HEK293 (cell line): ENCODE results near the gene GPR17.

Source experiments
- CTCF ChIA-PET: fragments of 350-600 bp; formaldehyde crosslinking; extraction: SDS; loops from one replicate; lab custom pipeline; 2021; ENCODE audit warnings: antibody characterized with exemption; lab: Yijun Ruan, JAX
- POLR2A ChIA-PET: fragments of 300-600 bp; formaldehyde crosslinking; extraction: SDS; loops from one replicate; lab custom pipeline; 2020; ENCODE audit warnings: antibody characterized with exemption, inconsistent platforms; lab: Yijun Ruan, JAX
- H3K27ac ChIP-seq: fragments of 200-500 bp; sonication (Bioruptor generic); 2 replicates; pipeline ENCODE4 v1.5.1; 2014; ENCODE audit warnings: low read depth, low read length, control low read depth, inconsistent platforms; ENCODE audit errors: extremely low read depth
- H3K36me3 ChIP-seq, 2 experiments: fragments of 200-500 bp in 1 of 2; sonication (Bioruptor generic) in 1 of 2; 1 replicate in 1 of 2; 2 replicates in 1 of 2; pipeline ENCODE4 v1.5.1; 2014 to 2017; ENCODE audit warnings: inconsistent platforms in 2 of 2, low read length in 2 of 2; ENCODE audit not compliant: control insufficient read depth in 2 of 2, insufficient read depth in 1 of 2
- H3K4me1 ChIP-seq: fragments of 200-500 bp; sonication (Bioruptor generic); 2 replicates; pipeline ENCODE4 v1.5.1; 2014; ENCODE audit warnings: mild to moderate bottlenecking, low read length, inconsistent platforms; ENCODE audit not compliant: control insufficient read depth, insufficient read depth
- H3K4me3 ChIP-seq: 2 replicates; pipeline ENCODE4 v1.5.1; 2011; ENCODE audit warnings: low read depth, mild to moderate bottlenecking, control low read depth, low read length, moderate library complexity
- H3K9me3 ChIP-seq: fragments of 200-500 bp; sonication (Bioruptor generic); 2 replicates; pipeline ENCODE4 v1.5.1; 2014; ENCODE audit warnings: low read depth, low read length, inconsistent platforms; ENCODE audit not compliant: control insufficient read depth, insufficient read depth
- EGR2 ChIP-seq: fragments of 450-650 bp; formaldehyde crosslinking; IDR thresholded peaks from 2 replicates; pipeline ENCODE4 v1.5.1; 2016; ENCODE audit warnings: low read depth, missing biosample characterization, missing genetic modification characterization
- TCF7L2 ChIP-seq: IDR thresholded peaks from 2 replicates; pipeline ENCODE4 v1.6.1; 2011; ENCODE audit warnings: low read depth, mild to moderate bottlenecking, inconsistent platforms, low read length, moderate library complexity, borderline replicate concordance
- ZBTB7A ChIP-seq: fragments of 450-650 bp; formaldehyde crosslinking; IDR thresholded peaks from 2 replicates; pipeline ENCODE4 v1.5.1; 2016; ENCODE audit warnings: low read depth, missing biosample characterization, missing genetic modification characterization
- ZFP3 ChIP-seq: fragments of 450-650 bp; formaldehyde crosslinking; IDR thresholded peaks from 2 replicates; pipeline ENCODE4 v1.5.1; 2016; ENCODE audit warnings: low read depth, missing biosample characterization, missing genetic modification characterization
- ZNF184 ChIP-seq: fragments of 450-650 bp; IDR thresholded peaks from 2 replicates; pipeline ENCODE4 v1.5.1; 2018; ENCODE audit warnings: missing biosample characterization, mild to moderate bottlenecking, missing genetic modification characterization
- ZNF202 ChIP-seq: fragments of 450-650 bp; formaldehyde crosslinking; IDR thresholded peaks from 2 replicates; pipeline ENCODE4 v1.5.1; 2016; ENCODE audit warnings: missing biosample characterization, missing genetic modification characterization, borderline replicate concordance
- ZNF394 ChIP-seq: fragments of 450-650 bp; formaldehyde crosslinking; IDR thresholded peaks from 2 replicates; pipeline ENCODE4 v1.5.1; 2016; ENCODE audit warnings: missing biosample characterization, missing genetic modification characterization, mild to moderate bottlenecking, moderate library complexity, borderline replicate concordance
- ZNF514 ChIP-seq: fragments of 450-650 bp; formaldehyde crosslinking; IDR thresholded peaks from 2 replicates; pipeline ENCODE4 v1.5.1; 2016; ENCODE audit warnings: missing biosample characterization, missing genetic modification characterization
- ZNF521 ChIP-seq: fragments of 450-650 bp; formaldehyde crosslinking; IDR thresholded peaks from 2 replicates; pipeline ENCODE4 v1.5.1; 2017; ENCODE audit warnings: missing biosample characterization, mild to moderate bottlenecking, missing genetic modification characterization
- ZNF549 ChIP-seq: fragments of 450-650 bp; IDR thresholded peaks from 2 replicates; pipeline ENCODE4 v1.5.1; 2018; ENCODE audit warnings: missing biosample characterization, missing genetic modification characterization, mild to moderate bottlenecking, inconsistent platforms, moderate library complexity
- ZNF558 ChIP-seq: fragments of 450-650 bp; formaldehyde crosslinking; IDR thresholded peaks from 2 replicates; pipeline ENCODE4 v1.5.1; 2016; ENCODE audit warnings: missing biosample characterization, missing genetic modification characterization
- ZNF785 ChIP-seq: fragments of 450-650 bp; formaldehyde crosslinking; IDR thresholded peaks from 2 replicates; pipeline ENCODE4 v1.5.1; 2016; ENCODE audit warnings: missing biosample characterization, missing genetic modification characterization
- TF ChIP-seq, protein P1 (sequence below): fragments of 450-650 bp; formaldehyde crosslinking; IDR thresholded peaks from 2 replicates; pipeline ENCODE4 v1.5.1; 2016; ENCODE audit warnings: missing biosample characterization, missing genetic modification characterization
- TF ChIP-seq, protein P2 (sequence below): fragments of 450-650 bp; formaldehyde crosslinking; IDR thresholded peaks from 2 replicates; pipeline ENCODE4 v1.5.1; 2016; ENCODE audit warnings: missing biosample characterization, missing genetic modification characterization
- TF ChIP-seq, protein P3 (sequence below): fragments of 450-650 bp; formaldehyde crosslinking; IDR thresholded peaks from 2 replicates; pipeline ENCODE4 v1.5.1; 2017; ENCODE audit warnings: missing biosample characterization, mild to moderate bottlenecking, missing genetic modification characterization, moderate library complexity
- TF ChIP-seq, protein P4 (sequence below): fragments of 450-650 bp; formaldehyde crosslinking; IDR thresholded peaks from 2 replicates; pipeline ENCODE4 v1.5.1; 2016; ENCODE audit warnings: missing biosample characterization, missing genetic modification characterization
- TF ChIP-seq, protein P5 (sequence below): fragments of 450-650 bp; formaldehyde crosslinking; IDR thresholded peaks from 2 replicates; pipeline ENCODE4 v1.5.1; 2016; ENCODE audit warnings: missing biosample characterization, missing genetic modification characterization, borderline replicate concordance
- TF ChIP-seq, protein P6 (sequence below): fragments of 450-650 bp; formaldehyde crosslinking; IDR thresholded peaks from 2 replicates; pipeline ENCODE4 v1.5.1; 2016; ENCODE audit warnings: missing biosample characterization, missing genetic modification characterization
- TF ChIP-seq, protein P7 (sequence below): fragments of 450-650 bp; formaldehyde crosslinking; IDR thresholded peaks from 2 replicates; pipeline ENCODE4 v1.5.1; 2016; ENCODE audit warnings: missing biosample characterization, missing genetic modification characterization

GPR17 gene

DNA sequence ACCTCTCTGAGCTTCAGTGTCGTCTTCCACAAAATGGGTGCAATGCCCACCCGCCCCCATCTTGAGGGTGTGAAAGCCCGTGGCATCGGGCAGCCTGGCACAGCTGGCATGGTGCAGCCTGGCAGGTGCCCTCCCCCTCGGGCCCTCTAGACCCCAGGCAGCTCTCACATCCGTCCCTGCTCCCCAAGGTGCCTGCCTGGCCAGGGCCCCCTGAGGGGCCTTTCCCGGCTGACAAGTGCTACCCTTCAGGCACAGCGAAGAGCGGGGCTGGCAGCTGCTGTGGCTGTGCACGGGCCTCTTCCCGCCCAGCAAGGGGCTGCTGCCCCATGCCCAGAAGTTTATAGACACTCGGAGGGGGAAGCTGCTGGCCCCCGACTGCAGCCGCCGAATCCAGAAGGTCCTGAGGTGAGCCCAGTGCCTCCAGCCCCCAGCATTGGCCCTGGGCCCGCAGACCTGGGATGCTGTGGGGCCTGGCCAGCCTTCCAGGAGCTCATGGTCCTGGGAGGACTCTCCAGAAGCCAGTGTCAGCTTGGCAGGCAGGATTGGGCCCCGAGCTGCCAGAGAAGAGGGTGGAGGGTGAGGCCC is 13.9 kb upstream of the GPR17 start:
- Histone ChIP-seq H3K4me1 (no peaks in the 10 kb centered on the region), H3K9me3 (no peaks in the 10 kb centered on the region), H3K36me3 (no peaks in the 10 kb centered on the region), H3K27ac (no peak overlapping the region), H3K4me3 (no peak overlapping the region)
- ChIA-PET CTCF (interaction anchor here (0.6 to 1.2 kb wide), 3 partner anchors 15 to 229 kb away, joined by 3 to 5 read pairs (median 3); no protein-coding TSS in a partner anchor), POLR2A (no interaction called here)
- TF ChIP-seq, protein P1, sequence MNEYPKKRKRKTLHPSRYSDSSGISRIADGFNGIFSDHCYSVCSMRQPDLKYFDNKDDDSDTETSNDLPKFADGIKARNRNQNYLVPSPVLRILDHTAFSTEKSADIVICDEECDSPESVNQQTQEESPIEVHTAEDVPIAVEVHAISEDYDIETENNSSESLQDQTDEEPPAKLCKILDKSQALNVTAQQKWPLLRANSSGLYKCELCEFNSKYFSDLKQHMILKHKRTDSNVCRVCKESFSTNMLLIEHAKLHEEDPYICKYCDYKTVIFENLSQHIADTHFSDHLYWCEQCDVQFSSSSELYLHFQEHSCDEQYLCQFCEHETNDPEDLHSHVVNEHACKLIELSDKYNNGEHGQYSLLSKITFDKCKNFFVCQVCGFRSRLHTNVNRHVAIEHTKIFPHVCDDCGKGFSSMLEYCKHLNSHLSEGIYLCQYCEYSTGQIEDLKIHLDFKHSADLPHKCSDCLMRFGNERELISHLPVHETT (tag by site-specific recombination): no peak
- TF ChIP-seq, protein P2, sequence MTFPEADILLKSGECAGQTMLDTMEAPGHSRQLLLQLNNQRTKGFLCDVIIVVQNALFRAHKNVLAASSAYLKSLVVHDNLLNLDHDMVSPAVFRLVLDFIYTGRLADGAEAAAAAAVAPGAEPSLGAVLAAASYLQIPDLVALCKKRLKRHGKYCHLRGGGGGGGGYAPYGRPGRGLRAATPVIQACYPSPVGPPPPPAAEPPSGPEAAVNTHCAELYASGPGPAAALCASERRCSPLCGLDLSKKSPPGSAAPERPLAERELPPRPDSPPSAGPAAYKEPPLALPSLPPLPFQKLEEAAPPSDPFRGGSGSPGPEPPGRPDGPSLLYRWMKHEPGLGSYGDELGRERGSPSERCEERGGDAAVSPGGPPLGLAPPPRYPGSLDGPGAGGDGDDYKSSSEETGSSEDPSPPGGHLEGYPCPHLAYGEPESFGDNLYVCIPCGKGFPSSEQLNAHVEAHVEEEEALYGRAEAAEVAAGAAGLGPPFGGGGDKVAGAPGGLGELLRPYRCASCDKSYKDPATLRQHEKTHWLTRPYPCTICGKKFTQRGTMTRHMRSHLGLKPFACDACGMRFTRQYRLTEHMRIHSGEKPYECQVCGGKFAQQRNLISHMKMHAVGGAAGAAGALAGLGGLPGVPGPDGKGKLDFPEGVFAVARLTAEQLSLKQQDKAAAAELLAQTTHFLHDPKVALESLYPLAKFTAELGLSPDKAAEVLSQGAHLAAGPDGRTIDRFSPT (tag by site-specific recombination): peak; percentile 52

DNA sequence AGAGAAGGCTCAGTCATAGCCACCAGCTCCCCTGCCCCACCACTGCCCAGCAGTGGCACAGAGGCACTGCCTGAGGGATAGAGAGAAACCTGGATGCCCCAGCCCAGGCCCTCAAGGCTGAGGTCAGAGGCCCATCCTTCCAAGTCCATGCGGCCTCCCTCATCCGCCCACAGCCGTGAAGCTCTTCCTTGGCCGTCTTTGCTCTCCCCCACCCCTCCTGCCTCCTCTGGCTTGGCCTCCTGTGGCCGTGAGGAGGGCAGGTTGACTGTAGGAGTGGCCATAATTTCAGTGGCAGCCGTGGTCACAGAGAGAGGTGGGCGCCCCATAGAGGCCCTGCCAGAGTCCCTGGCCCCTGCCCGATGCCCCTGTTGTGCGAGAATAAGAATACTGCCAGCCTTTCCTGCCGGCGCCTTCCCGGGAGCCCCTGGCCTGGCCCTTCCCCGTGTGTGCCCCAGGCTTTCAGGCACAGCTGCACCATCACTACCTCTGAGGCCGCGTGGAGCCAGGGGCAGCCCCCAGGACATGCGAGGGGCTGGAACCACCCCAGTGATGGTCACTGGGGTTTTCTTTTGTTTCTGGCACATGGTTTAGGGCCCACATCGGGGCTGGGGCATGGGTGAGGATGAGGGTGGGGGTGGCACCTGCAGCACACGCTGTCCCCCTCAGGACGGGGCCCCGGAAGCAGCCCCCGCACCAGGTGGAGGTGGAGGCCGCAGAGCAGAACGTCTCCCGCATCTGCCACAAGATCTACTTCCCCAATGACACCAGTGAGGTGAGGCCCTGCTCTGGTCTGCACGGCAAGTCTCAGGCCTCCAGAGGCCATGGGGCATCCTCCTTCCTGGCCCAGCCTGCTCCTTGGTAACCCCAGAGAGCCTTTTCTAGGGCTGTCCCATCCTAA is 13.1 kb upstream of the GPR17 start:
- ChIA-PET POLR2A (no interaction called here), CTCF (interaction anchor here (0.6 to 1.2 kb wide), 2 partner anchors 15 to 41 kb away, joined by 3 to 5 read pairs; no protein-coding TSS in a partner anchor)
- no peak overlapping the region for H3K27ac ChIP-seq
- H3K9me3 ChIP-seq: no peaks in the 10 kb centered on the region
- H3K36me3 ChIP-seq: no peaks in the 10 kb centered on the region
- H3K4me1 ChIP-seq: peaks cover 2% of the 10 kb centered on the region; the same call in 1 of the 2 replicates
- no peak overlapping the region for H3K4me3 ChIP-seq
- TF ChIP-seq, protein P3, sequence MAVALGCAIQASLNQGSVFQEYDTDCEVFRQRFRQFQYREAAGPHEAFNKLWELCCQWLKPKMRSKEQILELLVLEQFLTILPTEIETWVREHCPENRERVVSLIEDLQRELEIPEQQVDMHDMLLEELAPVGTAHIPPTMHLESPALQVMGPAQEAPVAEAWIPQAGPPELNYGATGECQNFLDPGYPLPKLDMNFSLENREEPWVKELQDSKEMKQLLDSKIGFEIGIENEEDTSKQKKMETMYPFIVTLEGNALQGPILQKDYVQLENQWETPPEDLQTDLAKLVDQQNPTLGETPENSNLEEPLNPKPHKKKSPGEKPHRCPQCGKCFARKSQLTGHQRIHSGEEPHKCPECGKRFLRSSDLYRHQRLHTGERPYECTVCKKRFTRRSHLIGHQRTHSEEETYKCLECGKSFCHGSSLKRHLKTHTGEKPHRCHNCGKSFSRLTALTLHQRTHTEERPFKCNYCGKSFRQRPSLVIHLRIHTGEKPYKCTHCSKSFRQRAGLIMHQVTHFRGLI (tag by site-specific recombination): no peak
- no peak for TF ChIP-seq ZNF558
- no peak for TF ChIP-seq ZNF394 (tag by site-specific recombination)
- no peak for TF ChIP-seq ZFP3 (tag by site-specific recombination)
- TF ChIP-seq, protein P4, sequence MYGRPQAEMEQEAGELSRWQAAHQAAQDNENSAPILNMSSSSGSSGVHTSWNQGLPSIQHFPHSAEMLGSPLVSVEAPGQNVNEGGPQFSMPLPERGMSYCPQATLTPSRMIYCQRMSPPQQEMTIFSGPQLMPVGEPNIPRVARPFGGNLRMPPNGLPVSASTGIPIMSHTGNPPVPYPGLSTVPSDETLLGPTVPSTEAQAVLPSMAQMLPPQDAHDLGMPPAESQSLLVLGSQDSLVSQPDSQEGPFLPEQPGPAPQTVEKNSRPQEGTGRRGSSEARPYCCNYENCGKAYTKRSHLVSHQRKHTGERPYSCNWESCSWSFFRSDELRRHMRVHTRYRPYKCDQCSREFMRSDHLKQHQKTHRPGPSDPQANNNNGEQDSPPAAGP: no peak
- TF ChIP-seq ZNF202: no peak
- TF ChIP-seq ZNF785 (tag by site-specific recombination): no peak
- TF ChIP-seq ZNF521: no peak
- TF ChIP-seq, protein P5, sequence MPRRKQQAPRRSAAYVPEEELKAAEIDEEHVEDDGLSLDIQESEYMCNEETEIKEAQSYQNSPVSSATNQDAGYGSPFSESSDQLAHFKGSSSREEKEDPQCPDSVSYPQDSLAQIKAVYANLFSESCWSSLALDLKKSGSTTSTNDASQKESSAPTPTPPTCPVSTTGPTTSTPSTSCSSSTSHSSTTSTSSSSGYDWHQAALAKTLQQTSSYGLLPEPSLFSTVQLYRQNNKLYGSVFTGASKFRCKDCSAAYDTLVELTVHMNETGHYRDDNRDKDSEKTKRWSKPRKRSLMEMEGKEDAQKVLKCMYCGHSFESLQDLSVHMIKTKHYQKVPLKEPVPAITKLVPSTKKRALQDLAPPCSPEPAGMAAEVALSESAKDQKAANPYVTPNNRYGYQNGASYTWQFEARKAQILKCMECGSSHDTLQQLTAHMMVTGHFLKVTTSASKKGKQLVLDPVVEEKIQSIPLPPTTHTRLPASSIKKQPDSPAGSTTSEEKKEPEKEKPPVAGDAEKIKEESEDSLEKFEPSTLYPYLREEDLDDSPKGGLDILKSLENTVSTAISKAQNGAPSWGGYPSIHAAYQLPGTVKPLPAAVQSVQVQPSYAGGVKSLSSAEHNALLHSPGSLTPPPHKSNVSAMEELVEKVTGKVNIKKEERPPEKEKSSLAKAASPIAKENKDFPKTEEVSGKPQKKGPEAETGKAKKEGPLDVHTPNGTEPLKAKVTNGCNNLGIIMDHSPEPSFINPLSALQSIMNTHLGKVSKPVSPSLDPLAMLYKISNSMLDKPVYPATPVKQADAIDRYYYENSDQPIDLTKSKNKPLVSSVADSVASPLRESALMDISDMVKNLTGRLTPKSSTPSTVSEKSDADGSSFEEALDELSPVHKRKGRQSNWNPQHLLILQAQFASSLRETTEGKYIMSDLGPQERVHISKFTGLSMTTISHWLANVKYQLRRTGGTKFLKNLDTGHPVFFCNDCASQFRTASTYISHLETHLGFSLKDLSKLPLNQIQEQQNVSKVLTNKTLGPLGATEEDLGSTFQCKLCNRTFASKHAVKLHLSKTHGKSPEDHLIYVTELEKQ: no peak
- TF ChIP-seq ZBTB7A: no peak
- TF ChIP-seq, protein P6, sequence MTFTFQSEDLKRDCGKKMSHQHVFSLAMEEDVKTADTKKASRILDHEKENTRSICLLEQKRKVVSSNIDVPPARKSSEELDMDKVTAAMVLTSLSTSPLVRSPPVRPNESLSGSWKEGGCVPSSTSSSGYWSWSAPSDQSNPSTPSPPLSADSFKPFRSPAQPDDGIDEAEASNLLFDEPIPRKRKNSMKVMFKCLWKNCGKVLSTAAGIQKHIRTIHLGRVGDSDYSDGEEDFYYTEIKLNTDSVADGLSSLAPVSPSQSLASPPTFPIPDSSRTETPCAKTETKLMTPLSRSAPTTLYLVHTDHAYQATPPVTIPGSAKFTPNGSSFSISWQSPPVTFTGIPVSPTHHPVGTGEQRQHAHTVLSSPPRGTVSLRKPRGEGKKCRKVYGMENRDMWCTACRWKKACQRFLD (tag by site-specific recombination): no peak
- TF ChIP-seq ZNF184 (tag by site-specific recombination): no peak
- TF ChIP-seq EGR2 (tag by site-specific recombination): no peak
- TF ChIP-seq TCF7L2: no peak
- TF ChIP-seq, protein P7, sequence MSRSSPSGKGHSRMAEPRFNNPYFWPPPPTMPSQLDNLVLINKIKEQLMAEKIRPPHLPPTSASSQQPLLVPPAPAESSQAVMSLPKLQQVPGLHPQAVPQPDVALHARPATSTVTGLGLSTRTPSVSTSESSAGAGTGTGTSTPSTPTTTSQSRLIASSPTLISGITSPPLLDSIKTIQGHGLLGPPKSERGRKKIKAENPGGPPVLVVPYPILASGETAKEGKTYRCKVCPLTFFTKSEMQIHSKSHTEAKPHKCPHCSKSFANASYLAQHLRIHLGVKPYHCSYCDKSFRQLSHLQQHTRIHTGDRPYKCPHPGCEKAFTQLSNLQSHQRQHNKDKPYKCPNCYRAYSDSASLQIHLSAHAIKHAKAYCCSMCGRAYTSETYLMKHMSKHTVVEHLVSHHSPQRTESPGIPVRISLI (tag by site-specific recombination): no peak
- TF ChIP-seq ZNF514: no peak
- TF ChIP-seq ZNF549 (tag by site-specific recombination): no peak
